Keratinocyte (primary cell): Measurements from ENCODE around the gene KCNJ15. TPM values are rescaled to one million over a fixed set of nuclear protein-coding genes. Genes with fewer than 3 reads are reported as not detected.
A peak's percentile ranks its signal among the peaks of the same experiment; 100 is the strongest.

Experiments
- DNase-seq: peaks from one replicate; pipeline ENCODE4 v3.0.0-alpha.2; 2011; ENCODE audit warnings: low read depth, missing footprints, low spot score
- FAIRE-seq: peaks from 2 replicates; lab custom pipeline; 2011; peaks lifted over from hg19 to GRCh38; lab: Jason Lieb, UNC
- H2AFZ ChIP-seq: 2 replicates; pipeline ENCODE4 v1.6.0; 2012; ENCODE audit warnings: low read length, control low read depth, inconsistent platforms; ENCODE audit not compliant: control insufficient read depth
- H3K27ac ChIP-seq: 2 replicates; pipeline ENCODE4 v1.5.1; 2011; ENCODE audit warnings: low read length; ENCODE audit not compliant: control insufficient read depth, insufficient read depth
- H3K27me3 ChIP-seq: 3 replicates; pipeline ENCODE4 v1.6.0; 2011; ENCODE audit warnings: low read length; ENCODE audit not compliant: control insufficient read depth, insufficient read depth; ENCODE audit errors: extremely low read depth
- H3K36me3 ChIP-seq, 2 experiments: 2 replicates in 1 of 2; 3 replicates in 1 of 2; pipeline ENCODE4 v1.5.1; 2011; ENCODE audit warnings: low read length in 2 of 2, mild to moderate bottlenecking in 1 of 2; ENCODE audit not compliant: control insufficient read depth in 2 of 2, insufficient read depth in 2 of 2; ENCODE audit errors: extremely low read depth in 1 of 2
- H3K4me1 ChIP-seq: 3 replicates; pipeline ENCODE4 v1.5.1; 2011; ENCODE audit warnings: low read length; ENCODE audit not compliant: control insufficient read depth, insufficient read depth; ENCODE audit errors: extremely low read depth
- H3K4me2 ChIP-seq: 3 replicates; pipeline ENCODE4 v1.6.0; 2011; ENCODE audit warnings: low read depth, low read length; ENCODE audit not compliant: control insufficient read depth, insufficient read depth; ENCODE audit errors: extremely low read depth
- H3K4me3 ChIP-seq, 3 experiments: fragments of 200-600 bp in 1 of 3; sonication (generic) in 1 of 3; 2 replicates in 2 of 3; 3 replicates in 1 of 3; pipeline ENCODE4 v1.5.1; 2011 to 2016; ENCODE audit warnings: low read length in 3 of 3, mild to moderate bottlenecking in 3 of 3, control low read depth in 2 of 3, inconsistent platforms in 1 of 3, low read depth in 1 of 3, mixed read lengths in 1 of 3, mixed run types in 1 of 3, moderate library complexity in 1 of 3; ENCODE audit not compliant: control insufficient read depth in 2 of 3, insufficient read depth in 2 of 3; ENCODE audit errors: extremely low read depth in 1 of 3
- H3K79me2 ChIP-seq: 2 replicates; pipeline ENCODE4 v1.6.0; 2012; ENCODE audit warnings: low read length; ENCODE audit not compliant: control insufficient read depth, insufficient read depth
- H3K9ac ChIP-seq: 3 replicates; pipeline ENCODE4 v1.6.0; 2011; ENCODE audit warnings: low read length; ENCODE audit not compliant: control insufficient read depth, insufficient read depth; ENCODE audit errors: extremely low read depth
- H3K9me1 ChIP-seq: 3 replicates; pipeline ENCODE4 v1.6.0; 2011; ENCODE audit warnings: low read length; ENCODE audit not compliant: control insufficient read depth, insufficient read depth; ENCODE audit errors: extremely low read depth
- H3K9me3 ChIP-seq: 2 replicates; pipeline ENCODE4 v1.5.1; 2012; ENCODE audit warnings: low read depth, low read length; ENCODE audit not compliant: control insufficient read depth
- H4K20me1 ChIP-seq: 3 replicates; pipeline ENCODE4 v1.6.0; 2011; ENCODE audit warnings: low read length; ENCODE audit not compliant: control insufficient read depth, insufficient read depth; ENCODE audit errors: extremely low read depth
- EZH2 ChIP-seq: IDR thresholded peaks from one replicate; pipeline ENCODE4 v1.6.1; 2012; ENCODE audit warnings: inconsistent platforms, mild to moderate bottlenecking, low read length, moderate library complexity
- dilution Hi-C: fragments of 300-500 bp; cut with MboI; formaldehyde crosslinking; loops from one replicate; pipeline ENCODE4 v1.7.0; 2020; ENCODE audit warnings: low sequenced_read_pairs; ENCODE audit not compliant: extremely low pct_ligation_motif_present
- polyA plus RNA-seq, 5 experiments: library from polyadenylated mRNA; depleted of rRNA in 3 of 5; stranded (reverse) in 3 of 5; stranded (forward) in 1 of 5; unstranded in 1 of 5; fragments of >200 nt; gene quantifications; 1 replicate in 1 of 5; 2 replicates in 3 of 5; 3 replicates in 1 of 5; pipeline versions ENCODE4 v1.2.1 to v1.2.3, GENCODE V29; 2011 to 2012; ENCODE audit warnings: missing spikeins in 2 of 5, low read depth in 1 of 5, low replicate concordance in 1 of 5
- TF ChIP-seq, protein P1 (sequence below), 3 experiments: IDR thresholded peaks in 1 of 3; conservative IDR thresholded peaks in 1 of 3; optimal IDR thresholded peaks in 1 of 3; 2 replicates in 2 of 3; 3 replicates in 1 of 3; pipeline versions ENCODE3 to v1.5.1; 2011; ENCODE audit warnings: low read length in 3 of 3, mild to moderate bottlenecking in 3 of 3, moderate library complexity in 2 of 3, control low read depth in 1 of 3, inconsistent platforms in 1 of 3; ENCODE audit not compliant: insufficient read depth in 2 of 3; ENCODE audit errors: extremely low read depth in 1 of 3

Gene KCNJ15
- polyA plus RNA-seq, 1 donor (not counting 4 experiments of a cell fraction or from before 2014, with no cell fraction given) = 76.3 TPM

DNA sequence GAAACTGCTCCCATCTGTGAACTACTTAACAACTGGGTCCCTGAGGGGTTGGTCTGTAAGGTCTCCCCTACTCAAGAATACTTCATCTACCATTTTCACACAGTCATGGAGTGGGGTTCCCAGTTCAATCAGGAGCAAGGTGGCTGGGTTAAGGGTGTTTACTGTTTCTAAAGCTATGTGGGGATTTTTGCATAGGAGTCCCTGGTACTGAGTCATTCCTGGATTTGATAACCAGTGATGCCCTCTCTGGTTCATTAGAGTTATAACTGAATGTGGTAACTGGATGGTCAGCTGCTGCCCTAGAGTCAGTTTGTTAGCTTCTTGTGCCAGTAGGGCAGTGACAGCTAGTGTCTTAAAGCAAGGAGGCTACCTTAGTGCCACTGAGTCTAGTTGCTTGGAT is 29.4 kb upstream of the KCNJ15 start:
- H3K4me1 ChIP-seq = peaks cover 9% of the 10 kb centered on the region
- H3K9me3 ChIP-seq = peaks cover 21% of the 10 kb centered on the region
- H3K4me2 ChIP-seq = no peak overlapping the region
- H2AFZ ChIP-seq = no peak overlapping the region
- H3K9me1 ChIP-seq = no peaks in the 10 kb centered on the region
- DNase-seq = no peak
- H3K27ac ChIP-seq = no peak overlapping the region
- H3K27me3 ChIP-seq = no peaks in the 10 kb centered on the region
- H4K20me1 ChIP-seq = no peaks in the 10 kb centered on the region
- TF ChIP-seq, protein P1, sequence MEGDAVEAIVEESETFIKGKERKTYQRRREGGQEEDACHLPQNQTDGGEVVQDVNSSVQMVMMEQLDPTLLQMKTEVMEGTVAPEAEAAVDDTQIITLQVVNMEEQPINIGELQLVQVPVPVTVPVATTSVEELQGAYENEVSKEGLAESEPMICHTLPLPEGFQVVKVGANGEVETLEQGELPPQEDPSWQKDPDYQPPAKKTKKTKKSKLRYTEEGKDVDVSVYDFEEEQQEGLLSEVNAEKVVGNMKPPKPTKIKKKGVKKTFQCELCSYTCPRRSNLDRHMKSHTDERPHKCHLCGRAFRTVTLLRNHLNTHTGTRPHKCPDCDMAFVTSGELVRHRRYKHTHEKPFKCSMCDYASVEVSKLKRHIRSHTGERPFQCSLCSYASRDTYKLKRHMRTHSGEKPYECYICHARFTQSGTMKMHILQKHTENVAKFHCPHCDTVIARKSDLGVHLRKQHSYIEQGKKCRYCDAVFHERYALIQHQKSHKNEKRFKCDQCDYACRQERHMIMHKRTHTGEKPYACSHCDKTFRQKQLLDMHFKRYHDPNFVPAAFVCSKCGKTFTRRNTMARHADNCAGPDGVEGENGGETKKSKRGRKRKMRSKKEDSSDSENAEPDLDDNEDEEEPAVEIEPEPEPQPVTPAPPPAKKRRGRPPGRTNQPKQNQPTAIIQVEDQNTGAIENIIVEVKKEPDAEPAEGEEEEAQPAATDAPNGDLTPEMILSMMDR (optimal IDR thresholded peaks at IDR 0.05 in 1 of 3, IDR thresholded peaks at IDR 0.05 in 1 of 3, conservative IDR thresholded peaks at IDR 0.05 in 1 of 3; ENCODE audit: extremely low read depth in 1 of 3, insufficient read depth in 2 of 3, low read length in 3 of 3) = no peak
- TF ChIP-seq EZH2 = no peak
- no peak for FAIRE-seq
- dilution Hi-C loops = no loop called here
- no peaks in the 10 kb centered on the region for H3K36me3 ChIP-seq
- no peak overlapping the region for H3K9ac ChIP-seq
- no peaks in the 10 kb centered on the region for H3K79me2 ChIP-seq
- H3K4me3 ChIP-seq = no peak overlapping the region

DNA sequence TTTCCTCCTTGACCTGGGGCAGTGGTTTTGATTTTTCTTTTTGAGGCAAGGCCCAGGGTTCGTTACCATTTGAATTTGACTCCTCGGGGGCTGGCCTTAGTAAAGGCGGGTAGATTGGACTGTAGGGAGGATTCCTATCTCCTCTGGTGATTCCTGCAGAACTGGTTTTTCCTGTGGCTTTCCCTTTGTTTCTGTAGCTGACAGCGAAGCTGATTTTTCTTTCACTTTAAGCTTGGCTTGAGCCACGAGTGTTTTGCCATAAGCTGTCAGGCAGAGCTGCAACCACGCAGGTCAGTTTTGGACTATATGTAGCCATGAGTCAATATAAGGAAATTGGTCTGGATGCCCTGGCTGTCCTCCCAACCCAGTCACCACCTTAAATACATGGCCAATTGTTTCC is 28.7 kb upstream of the KCNJ15 start:
- DNase-seq = no peak
- Histone ChIP-seq H3K4me1 (peaks cover 9% of the 10 kb centered on the region), H3K27ac (no peak overlapping the region), H3K36me3 (no peaks in the 10 kb centered on the region), H4K20me1 (no peaks in the 10 kb centered on the region), H3K9me3 (peaks cover 18% of the 10 kb centered on the region), H3K79me2 (no peaks in the 10 kb centered on the region), H3K4me2 (peak overlapping the region; percentile 4), H3K27me3 (no peaks in the 10 kb centered on the region), H3K9me1 (no peaks in the 10 kb centered on the region), H3K4me3 (no peak overlapping the region), H2AFZ (no peak overlapping the region), H3K9ac (no peak overlapping the region)
- dilution Hi-C loops = no loop called here
- TF ChIP-seq, protein P1 (optimal IDR thresholded peaks at IDR 0.05 in 1 of 3, IDR thresholded peaks at IDR 0.05 in 1 of 3, conservative IDR thresholded peaks at IDR 0.05 in 1 of 3; ENCODE audit: extremely low read depth in 1 of 3, insufficient read depth in 2 of 3, low read length in 3 of 3) = no peak
- no peak for TF ChIP-seq EZH2
- peak; percentile 68 for FAIRE-seq
